ENCODE measurements around the gene TDRD10.
A peak's percentile ranks its signal among the peaks of the same experiment; 100 is the strongest.
"Not testable (repeated sequence)": the region's sequence is repeated elsewhere in the genome, so short reads cannot be mapped to it uniquely, and the experiment has no call there.

The TDRD10 gene

DNA sequence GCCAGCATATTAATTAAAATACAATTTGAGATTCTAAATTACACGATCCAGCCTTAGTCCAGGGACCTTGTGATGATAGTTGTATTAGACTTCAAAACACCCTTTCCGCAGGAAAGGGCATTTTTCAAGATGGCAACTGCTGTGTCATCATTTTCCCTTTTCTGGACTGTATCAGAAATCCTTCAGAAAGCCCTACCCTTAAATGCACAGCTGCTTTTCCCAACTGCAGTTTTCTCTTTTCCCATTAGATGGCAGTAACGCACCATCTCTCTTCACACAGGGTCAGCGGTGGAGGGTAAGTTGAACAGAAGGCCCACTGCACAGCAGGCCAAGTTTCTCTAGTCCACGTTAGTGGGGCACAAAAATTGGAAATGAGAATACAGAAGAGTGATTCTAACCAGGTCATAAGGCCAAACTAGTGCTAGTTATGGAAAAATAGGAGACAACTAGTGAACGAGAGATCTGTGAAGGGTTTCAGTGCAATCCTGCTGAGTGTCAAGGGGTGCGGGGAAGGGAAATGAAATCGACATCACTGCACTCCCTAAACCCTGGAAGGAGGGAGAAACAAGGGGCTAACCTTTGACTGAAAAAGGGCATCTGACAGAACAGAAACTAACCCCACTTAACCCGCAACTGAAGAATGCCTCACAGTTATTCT lies 22.1 kb upstream of the TDRD10 start:
- peak overlapping the region; percentile 32 for H2AFZ ChIP-seq (ENCODE audit: low read length, unreplicated experiment)
- H3K4me3 ChIP-seq (ENCODE audit: low read depth, low read length) = no peak overlapping the region
- H3K79me2 ChIP-seq (ENCODE audit: control insufficient read depth, insufficient read depth, low read length, unreplicated experiment) = no peaks in the 10 kb centered on the region
- peaks cover 21% of the 10 kb centered on the region for H3K4me1 ChIP-seq (ENCODE audit: control insufficient read depth, insufficient read depth, low read length, unreplicated experiment)
- H3K27ac ChIP-seq (ENCODE audit: low read depth, low read length) = peak overlapping the region; percentile 5; the same call in 1 of the 2 replicates
- H3K36me3 ChIP-seq (ENCODE audit: insufficient read depth, low read length) = no peaks in the 10 kb centered on the region
- no peaks in the 10 kb centered on the region for H3K27me3 ChIP-seq (ENCODE audit: insufficient read depth, low read length)

DNA sequence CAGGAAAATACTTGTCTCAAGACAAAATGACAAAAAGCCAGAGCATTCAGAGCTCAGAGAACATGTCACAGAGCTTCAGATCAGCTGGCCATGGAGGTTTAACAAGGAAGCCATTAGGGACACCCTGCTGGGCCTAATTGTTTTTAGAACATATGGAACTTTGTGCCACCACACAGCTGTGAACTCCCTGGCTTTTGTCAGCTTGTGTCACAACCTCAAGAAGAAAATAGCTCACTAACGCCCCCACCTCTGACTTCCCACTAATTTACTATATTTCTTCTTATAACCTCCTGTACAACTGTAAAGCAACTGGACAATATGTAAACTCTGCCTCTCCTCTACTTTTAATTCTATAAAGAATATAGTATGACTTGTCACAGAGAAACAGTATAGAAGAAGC lies 21.0 kb upstream of the TDRD10 start:
- H2AFZ ChIP-seq (ENCODE audit: low read length, unreplicated experiment) = no peak overlapping the region
- H3K4me3 ChIP-seq (ENCODE audit: low read depth, low read length) = no peak overlapping the region
- peaks cover 25% of the 10 kb centered on the region for H3K4me1 ChIP-seq (ENCODE audit: control insufficient read depth, insufficient read depth, low read length, unreplicated experiment)
- no peaks in the 10 kb centered on the region for H3K79me2 ChIP-seq (ENCODE audit: control insufficient read depth, insufficient read depth, low read length, unreplicated experiment)
- H3K27ac ChIP-seq (ENCODE audit: low read depth, low read length) = no peak overlapping the region
- no peaks in the 10 kb centered on the region for H3K27me3 ChIP-seq (ENCODE audit: insufficient read depth, low read length)
- no peaks in the 10 kb centered on the region for H3K36me3 ChIP-seq (ENCODE audit: insufficient read depth, low read length)

DNA sequence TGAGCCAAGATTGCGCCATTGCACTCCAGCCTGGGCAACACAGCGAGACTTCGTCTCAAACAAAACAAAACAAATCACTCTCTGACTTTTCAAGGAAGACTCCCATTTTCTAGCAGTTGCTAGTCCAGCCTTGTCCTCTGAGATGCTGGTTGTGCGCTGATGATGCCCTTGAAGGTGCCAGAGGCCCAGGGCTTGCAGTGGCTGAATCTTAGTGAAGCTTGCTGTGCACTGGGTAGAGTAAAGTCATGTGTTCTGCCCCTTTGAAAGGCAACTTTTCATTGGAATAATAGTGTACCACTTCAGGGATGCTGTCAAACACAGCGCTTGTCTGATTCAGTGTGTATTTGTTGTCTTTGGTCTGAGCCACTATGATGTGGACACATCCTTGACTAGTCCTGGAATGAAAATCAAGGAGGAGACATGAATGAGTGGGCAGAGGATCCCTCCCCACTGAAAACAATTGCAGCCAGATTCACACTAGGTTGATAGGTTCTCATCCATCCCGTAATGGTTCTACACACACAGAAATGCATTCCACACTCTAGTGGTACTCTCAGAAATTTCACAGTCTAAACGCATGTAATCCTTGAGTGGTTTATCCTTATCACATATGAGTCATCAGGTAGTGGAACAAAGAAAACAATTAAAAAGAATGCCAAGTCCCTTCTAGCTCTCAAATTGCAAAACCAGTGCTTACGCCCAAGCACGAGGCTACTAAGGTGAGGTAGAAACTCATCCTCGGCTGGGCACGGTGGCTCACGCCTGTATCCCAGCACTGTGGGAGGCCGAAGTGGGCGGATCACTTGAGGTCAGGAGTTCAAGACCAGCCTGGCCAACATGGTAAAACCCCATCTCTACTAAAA lies 17.8 kb upstream of the TDRD10 start:
- H3K36me3 ChIP-seq (ENCODE audit: insufficient read depth, low read length) = no peaks in the 10 kb centered on the region
- peaks cover 24% of the 10 kb centered on the region for H3K4me1 ChIP-seq (ENCODE audit: control insufficient read depth, insufficient read depth, low read length, unreplicated experiment)
- H3K27ac ChIP-seq (ENCODE audit: low read depth, low read length) = peak overlapping the region; percentile 50; the same call in 1 of the 2 replicates
- H3K27me3 ChIP-seq (ENCODE audit: insufficient read depth, low read length) = no peaks in the 10 kb centered on the region
- no peaks in the 10 kb centered on the region for H3K79me2 ChIP-seq (ENCODE audit: control insufficient read depth, insufficient read depth, low read length, unreplicated experiment)
- no peak overlapping the region for H3K4me3 ChIP-seq (ENCODE audit: low read depth, low read length)
- no peak overlapping the region for H2AFZ ChIP-seq (ENCODE audit: low read length, unreplicated experiment)

DNA sequence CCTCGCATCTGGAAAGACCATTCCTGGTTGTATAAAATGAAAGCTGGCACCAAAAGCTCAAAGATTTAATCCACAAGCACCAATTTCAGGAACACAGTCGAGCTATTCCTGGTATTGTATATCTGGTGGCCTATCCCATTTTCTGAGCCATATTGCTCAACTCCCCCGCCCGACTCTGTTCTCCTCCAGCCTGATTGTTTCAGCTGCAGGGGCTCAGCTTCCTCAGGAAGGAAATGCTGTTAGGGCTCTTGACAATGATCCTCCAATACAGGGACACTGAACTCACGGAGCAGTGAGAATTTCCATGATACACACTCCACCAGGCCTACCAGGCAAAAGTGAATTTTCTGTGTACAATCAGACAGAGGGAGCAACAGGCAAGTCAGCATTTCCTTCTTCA lies 16.9 kb upstream of the TDRD10 start:
- H3K4me3 ChIP-seq (ENCODE audit: low read depth, low read length) = no peak overlapping the region
- no peak overlapping the region; the same call in 1 of the 2 replicates for H3K27ac ChIP-seq (ENCODE audit: low read depth, low read length)
- no peaks in the 10 kb centered on the region for H3K27me3 ChIP-seq (ENCODE audit: insufficient read depth, low read length)
- H3K79me2 ChIP-seq (ENCODE audit: control insufficient read depth, insufficient read depth, low read length, unreplicated experiment) = no peaks in the 10 kb centered on the region
- no peak overlapping the region for H2AFZ ChIP-seq (ENCODE audit: low read length, unreplicated experiment)
- H3K4me1 ChIP-seq (ENCODE audit: control insufficient read depth, insufficient read depth, low read length, unreplicated experiment) = peaks cover 18% of the 10 kb centered on the region
- no peaks in the 10 kb centered on the region for H3K36me3 ChIP-seq (ENCODE audit: insufficient read depth, low read length)

DNA sequence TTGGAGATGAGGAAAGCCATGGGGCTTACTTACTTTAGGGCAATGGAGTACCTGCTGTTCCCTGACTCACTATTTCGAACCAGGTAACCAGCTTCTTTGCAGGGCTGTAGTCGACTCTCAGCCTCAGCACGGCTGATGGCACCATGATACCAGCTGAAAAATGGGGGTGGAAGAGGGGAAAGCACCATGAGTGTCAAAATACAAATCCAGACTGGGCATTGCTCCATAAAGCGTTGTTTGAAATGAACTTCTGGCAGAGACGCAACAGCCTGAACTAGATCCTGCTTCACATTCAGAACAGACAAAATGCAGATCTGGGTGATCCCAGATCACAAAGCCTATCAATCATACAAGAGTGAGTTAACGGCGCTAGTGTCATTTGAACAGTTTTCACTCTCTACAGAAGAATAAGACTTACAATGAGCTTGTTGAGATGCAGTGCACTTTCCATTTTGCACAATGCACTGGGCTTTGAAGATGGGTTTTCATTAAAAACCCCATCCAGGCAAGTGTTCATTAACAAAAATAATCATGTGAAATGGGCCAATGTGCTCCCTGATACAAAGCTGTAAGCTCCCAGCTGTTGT lies 16.0 kb upstream of the TDRD10 start:
- no peak overlapping the region for H3K4me3 ChIP-seq (ENCODE audit: low read depth, low read length)
- peaks cover 18% of the 10 kb centered on the region for H3K4me1 ChIP-seq (ENCODE audit: control insufficient read depth, insufficient read depth, low read length, unreplicated experiment)
- no peaks in the 10 kb centered on the region for H3K36me3 ChIP-seq (ENCODE audit: insufficient read depth, low read length)
- no peak overlapping the region for H2AFZ ChIP-seq (ENCODE audit: low read length, unreplicated experiment)
- no peak overlapping the region for H3K27ac ChIP-seq (ENCODE audit: low read depth, low read length)
- H3K79me2 ChIP-seq (ENCODE audit: control insufficient read depth, insufficient read depth, low read length, unreplicated experiment) = no peaks in the 10 kb centered on the region
- H3K27me3 ChIP-seq (ENCODE audit: insufficient read depth, low read length) = no peaks in the 10 kb centered on the region

DNA sequence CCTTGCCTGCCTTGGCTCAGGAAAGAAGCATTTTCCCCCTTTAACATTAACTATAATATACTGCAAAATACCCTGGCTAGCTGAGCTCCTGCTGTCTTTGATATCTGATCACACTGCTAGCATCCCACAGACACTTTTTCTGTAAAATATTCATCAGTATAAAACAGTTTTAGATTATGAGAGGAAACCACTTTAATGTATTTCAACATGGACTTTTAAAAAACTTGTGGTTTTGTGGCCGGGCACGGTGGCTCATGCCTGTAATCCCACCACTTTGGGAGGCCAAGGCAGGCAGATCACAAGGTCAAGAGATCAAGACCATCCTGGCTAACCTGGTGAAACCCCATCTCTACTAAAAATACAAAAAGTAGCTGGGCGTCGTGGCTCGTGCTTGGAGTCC lies 15.3 kb upstream of the TDRD10 start:
- H3K4me3 ChIP-seq (ENCODE audit: low read depth, low read length); H2AFZ ChIP-seq (ENCODE audit: low read length, unreplicated experiment); H3K36me3 ChIP-seq (ENCODE audit: insufficient read depth, low read length); H3K27ac ChIP-seq (ENCODE audit: low read depth, low read length); H3K27me3 ChIP-seq (ENCODE audit: insufficient read depth, low read length); H3K79me2 ChIP-seq (ENCODE audit: control insufficient read depth, insufficient read depth, low read length, unreplicated experiment): not testable (repeated sequence)
- H3K4me1 ChIP-seq (ENCODE audit: control insufficient read depth, insufficient read depth, low read length, unreplicated experiment) = peaks cover 18% of the 10 kb centered on the region

DNA sequence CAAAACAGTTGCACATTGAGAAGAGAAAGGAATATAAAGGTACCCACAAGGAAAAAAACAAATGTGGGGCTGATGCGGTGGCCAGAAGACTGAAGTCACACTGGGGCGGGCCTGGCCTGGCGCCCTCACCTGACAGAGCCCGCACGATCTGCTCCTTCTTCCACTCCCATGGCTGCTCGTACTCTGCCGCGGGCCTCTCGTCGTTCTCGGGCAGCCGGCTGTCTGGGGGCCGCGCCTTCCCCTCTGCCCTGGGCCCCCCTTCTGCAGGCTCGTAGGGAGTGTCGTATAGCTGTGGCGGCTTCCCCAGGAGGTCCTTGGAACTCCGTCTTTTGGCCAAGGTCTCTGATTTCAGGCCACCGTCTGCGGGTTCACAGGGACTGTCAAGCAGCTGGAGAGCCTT lies 13.1 kb upstream of the TDRD10 start:
- H3K4me3 ChIP-seq (ENCODE audit: low read depth, low read length) = no peak overlapping the region
- H3K36me3 ChIP-seq (ENCODE audit: insufficient read depth, low read length) = no peaks in the 10 kb centered on the region
- peaks cover 14% of the 10 kb centered on the region for H3K4me1 ChIP-seq (ENCODE audit: control insufficient read depth, insufficient read depth, low read length, unreplicated experiment)
- no peaks in the 10 kb centered on the region for H3K79me2 ChIP-seq (ENCODE audit: control insufficient read depth, insufficient read depth, low read length, unreplicated experiment)
- H3K27me3 ChIP-seq (ENCODE audit: insufficient read depth, low read length) = no peaks in the 10 kb centered on the region
- no peak overlapping the region for H2AFZ ChIP-seq (ENCODE audit: low read length, unreplicated experiment)
- H3K27ac ChIP-seq (ENCODE audit: low read depth, low read length) = no peak overlapping the region

DNA sequence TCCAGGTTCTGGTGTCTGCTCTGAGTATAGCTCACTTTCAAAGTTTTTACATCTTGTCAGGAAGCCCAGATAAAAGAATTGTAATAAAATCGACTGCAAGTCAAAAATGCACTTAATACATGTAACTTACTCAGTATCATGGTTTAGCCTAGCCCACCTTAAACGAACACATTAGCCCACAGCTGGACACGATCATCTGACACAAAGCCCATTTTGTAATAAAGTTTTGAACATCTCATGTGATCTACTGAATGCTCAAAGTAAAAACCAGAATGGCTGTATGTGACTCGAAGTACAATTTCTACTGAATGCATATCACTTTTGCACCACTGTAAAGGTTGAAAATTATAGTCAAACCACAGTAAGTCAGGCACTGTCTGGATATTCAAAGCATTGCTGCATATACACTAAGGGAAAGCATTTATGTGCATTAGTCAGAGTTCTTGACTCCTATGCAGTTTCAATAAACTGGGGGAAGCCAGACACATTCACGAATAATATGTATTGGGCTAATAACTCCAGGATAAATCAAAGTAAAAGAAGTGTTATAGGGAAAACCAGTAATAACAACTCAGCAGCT lies 12.2 kb upstream of the TDRD10 start:
- no peaks in the 10 kb centered on the region for H3K79me2 ChIP-seq (ENCODE audit: control insufficient read depth, insufficient read depth, low read length, unreplicated experiment)
- no peaks in the 10 kb centered on the region for H3K36me3 ChIP-seq (ENCODE audit: insufficient read depth, low read length)
- peaks cover 5% of the 10 kb centered on the region for H3K4me1 ChIP-seq (ENCODE audit: control insufficient read depth, insufficient read depth, low read length, unreplicated experiment)
- no peak overlapping the region for H3K4me3 ChIP-seq (ENCODE audit: low read depth, low read length)
- H3K27ac ChIP-seq (ENCODE audit: low read depth, low read length) = no peak overlapping the region
- no peaks in the 10 kb centered on the region for H3K27me3 ChIP-seq (ENCODE audit: insufficient read depth, low read length)
- H2AFZ ChIP-seq (ENCODE audit: low read length, unreplicated experiment) = no peak overlapping the region

DNA sequence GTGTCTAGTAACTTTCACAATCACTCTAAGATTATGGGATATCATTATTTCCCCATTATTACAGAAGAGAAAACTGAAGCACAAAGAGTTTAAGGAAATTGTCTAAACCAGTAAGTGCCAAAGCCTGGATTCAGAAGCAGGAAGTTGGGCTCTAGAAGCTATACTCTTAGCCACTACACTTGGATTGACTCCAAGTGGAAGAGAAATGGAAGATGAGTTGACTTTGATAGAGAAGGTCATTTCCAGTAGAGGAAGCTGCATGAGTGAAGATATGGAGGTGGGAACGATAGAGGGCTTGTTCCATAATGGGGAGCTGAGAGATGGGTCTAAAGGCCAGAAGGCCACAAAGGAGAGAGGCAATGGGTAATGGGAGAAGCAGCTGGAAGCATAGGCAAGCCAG lies 11.7 kb upstream of the TDRD10 start:
- H3K4me1 ChIP-seq (ENCODE audit: control insufficient read depth, insufficient read depth, low read length, unreplicated experiment) = peaks cover under 1% of the 10 kb centered on the region
- H3K27me3 ChIP-seq (ENCODE audit: insufficient read depth, low read length) = no peaks in the 10 kb centered on the region
- H3K79me2 ChIP-seq (ENCODE audit: control insufficient read depth, insufficient read depth, low read length, unreplicated experiment) = no peaks in the 10 kb centered on the region
- no peak overlapping the region for H3K4me3 ChIP-seq (ENCODE audit: low read depth, low read length)
- H3K36me3 ChIP-seq (ENCODE audit: insufficient read depth, low read length) = no peaks in the 10 kb centered on the region
- no peak overlapping the region for H2AFZ ChIP-seq (ENCODE audit: low read length, unreplicated experiment)
- H3K27ac ChIP-seq (ENCODE audit: low read depth, low read length) = no peak overlapping the region

DNA sequence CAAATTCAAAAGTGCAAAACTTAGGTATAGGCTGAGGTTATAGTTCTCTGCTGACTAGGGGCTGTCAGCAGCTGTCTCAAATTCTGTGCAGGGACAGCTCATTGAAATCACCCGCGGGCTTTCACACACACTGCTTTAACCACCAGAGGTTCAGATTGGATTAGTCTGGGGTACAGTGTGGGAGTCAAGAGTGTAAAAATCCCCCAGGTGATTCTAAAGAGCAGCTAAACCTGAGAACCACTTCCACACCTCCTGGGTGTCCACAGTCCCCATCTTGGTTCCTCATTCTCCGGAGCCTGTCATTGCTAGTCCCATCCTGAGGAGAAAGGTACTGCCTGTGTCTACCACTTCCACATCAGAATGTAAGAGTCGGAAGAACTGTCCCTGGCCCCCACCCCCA lies 9.9 kb upstream of the TDRD10 start:
- Histone ChIP-seq H3K36me3 (ENCODE audit: insufficient read depth, low read length) (no peaks in the 10 kb centered on the region), H2AFZ (ENCODE audit: low read length, unreplicated experiment) (no peak overlapping the region), H3K4me1 (ENCODE audit: control insufficient read depth, insufficient read depth, low read length, unreplicated experiment) (no peaks in the 10 kb centered on the region), H3K27me3 (ENCODE audit: insufficient read depth, low read length) (no peaks in the 10 kb centered on the region), H3K79me2 (ENCODE audit: control insufficient read depth, insufficient read depth, low read length, unreplicated experiment) (no peaks in the 10 kb centered on the region), H3K4me3 (ENCODE audit: low read depth, low read length) (no peak overlapping the region), H3K27ac (ENCODE audit: low read depth, low read length) (no peak overlapping the region)

Measured in ACC112 (cell line).